Astrocyte of the cerebellum (primary cell): ENCODE results near the gene BTNL3.

ENCODE experiments used
- DNase-seq: peaks from one replicate; pipeline ENCODE4 v3.0.0-alpha.2; 2011; ENCODE audit warnings: low read depth
- H3K4me3 ChIP-seq: 2 replicates; pipeline ENCODE4 v1.5.1; 2011; ENCODE audit warnings: mild to moderate bottlenecking, low read depth, low read length, moderate library complexity
- CTCF ChIP-seq: IDR thresholded peaks from 2 replicates; pipeline ENCODE4 v1.5.1; 2012; ENCODE audit warnings: low read length, low read depth, moderate library complexity, mild to moderate bottlenecking; ENCODE audit errors: missing control alignments
- in situ Hi-C: cut with HindIII; loops from 2 replicates; pipeline ENCODE4 v1.10.0; 2017; ENCODE audit warnings: low sequenced_read_pairs

BTNL3 gene

GRCh38 chr5:181054138-181054537, 65.5 kb downstream of the BTNL3 start:
- TF ChIP-seq CTCF = no peak
- H3K4me3 ChIP-seq = no peak overlapping the region
- in situ Hi-C loops = no loop called here
- no peak for DNase-seq

DNA sequence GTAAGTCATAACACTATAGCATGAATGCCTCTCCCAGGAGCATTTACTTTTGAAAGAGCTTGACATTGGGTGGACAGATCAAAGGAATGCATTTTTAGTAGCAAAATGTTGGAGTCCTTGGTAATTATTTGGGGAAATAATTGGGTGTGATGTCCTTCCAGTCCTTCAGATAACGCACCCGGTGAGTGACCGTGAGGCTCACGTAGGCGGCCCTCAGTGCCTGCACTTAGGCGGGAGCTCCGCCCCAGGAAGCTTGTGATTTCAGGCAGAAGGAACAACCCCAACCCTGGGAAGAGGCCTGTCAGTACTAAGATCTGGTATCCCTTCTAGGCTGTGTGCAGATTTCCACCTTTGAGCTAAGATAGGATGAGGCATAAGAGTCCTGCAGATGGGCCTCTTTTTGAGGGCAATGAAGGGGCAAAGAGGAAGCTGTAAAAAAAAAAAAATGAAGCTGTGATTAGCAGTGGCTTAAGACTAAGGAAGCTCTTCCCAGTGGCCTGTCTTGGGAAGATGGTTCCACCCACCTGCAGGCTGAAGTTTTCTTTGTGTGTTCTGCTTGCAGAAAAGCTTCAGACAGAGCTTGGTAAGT, 66.3 kb downstream of the BTNL3 start:
- no peak overlapping the region for H3K4me3 ChIP-seq
- no peak for DNase-seq
- in situ Hi-C loops = no loop called here
- no peak for TF ChIP-seq CTCF
